GM20000 (cell line): ENCODE data around the gene ADAMTS15.

ENCODE experiments used
- DNase-seq: peaks from one replicate; pipeline ENCODE4 v3.0.0; 2012; ENCODE audit warnings: low spot score
- TF ChIP-seq, protein P1 (sequence below): IDR thresholded peaks from 2 replicates; pipeline ENCODE4 v1.5.1; 2012; ENCODE audit warnings: mild to moderate bottlenecking, control low read depth; ENCODE audit errors: extremely low read depth, missing control alignments

The ADAMTS15 gene

DNA sequence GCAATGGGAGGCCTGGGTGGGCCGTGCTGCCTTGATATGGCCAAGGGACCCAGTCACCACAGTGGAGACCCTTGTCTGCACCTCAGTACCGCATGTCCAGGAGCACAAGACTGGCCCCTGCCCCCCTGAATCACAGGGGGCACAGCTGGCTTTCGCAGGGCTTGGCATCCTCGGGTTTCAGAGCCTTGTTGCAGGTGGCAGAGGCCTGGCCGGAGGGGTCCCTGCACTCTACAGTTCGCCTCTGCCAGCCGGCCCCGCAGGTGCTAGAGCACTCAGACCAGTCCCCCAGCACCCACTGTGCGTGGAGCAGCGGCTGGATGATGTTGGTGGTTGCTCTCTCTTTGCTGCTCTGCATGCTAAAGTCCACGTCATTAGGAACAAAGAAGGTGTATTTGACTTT is 43.0 kb upstream of the ADAMTS15 start:
- TF ChIP-seq, protein P1, sequence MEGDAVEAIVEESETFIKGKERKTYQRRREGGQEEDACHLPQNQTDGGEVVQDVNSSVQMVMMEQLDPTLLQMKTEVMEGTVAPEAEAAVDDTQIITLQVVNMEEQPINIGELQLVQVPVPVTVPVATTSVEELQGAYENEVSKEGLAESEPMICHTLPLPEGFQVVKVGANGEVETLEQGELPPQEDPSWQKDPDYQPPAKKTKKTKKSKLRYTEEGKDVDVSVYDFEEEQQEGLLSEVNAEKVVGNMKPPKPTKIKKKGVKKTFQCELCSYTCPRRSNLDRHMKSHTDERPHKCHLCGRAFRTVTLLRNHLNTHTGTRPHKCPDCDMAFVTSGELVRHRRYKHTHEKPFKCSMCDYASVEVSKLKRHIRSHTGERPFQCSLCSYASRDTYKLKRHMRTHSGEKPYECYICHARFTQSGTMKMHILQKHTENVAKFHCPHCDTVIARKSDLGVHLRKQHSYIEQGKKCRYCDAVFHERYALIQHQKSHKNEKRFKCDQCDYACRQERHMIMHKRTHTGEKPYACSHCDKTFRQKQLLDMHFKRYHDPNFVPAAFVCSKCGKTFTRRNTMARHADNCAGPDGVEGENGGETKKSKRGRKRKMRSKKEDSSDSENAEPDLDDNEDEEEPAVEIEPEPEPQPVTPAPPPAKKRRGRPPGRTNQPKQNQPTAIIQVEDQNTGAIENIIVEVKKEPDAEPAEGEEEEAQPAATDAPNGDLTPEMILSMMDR = no peak
- DNase-seq = no peak

DNA sequence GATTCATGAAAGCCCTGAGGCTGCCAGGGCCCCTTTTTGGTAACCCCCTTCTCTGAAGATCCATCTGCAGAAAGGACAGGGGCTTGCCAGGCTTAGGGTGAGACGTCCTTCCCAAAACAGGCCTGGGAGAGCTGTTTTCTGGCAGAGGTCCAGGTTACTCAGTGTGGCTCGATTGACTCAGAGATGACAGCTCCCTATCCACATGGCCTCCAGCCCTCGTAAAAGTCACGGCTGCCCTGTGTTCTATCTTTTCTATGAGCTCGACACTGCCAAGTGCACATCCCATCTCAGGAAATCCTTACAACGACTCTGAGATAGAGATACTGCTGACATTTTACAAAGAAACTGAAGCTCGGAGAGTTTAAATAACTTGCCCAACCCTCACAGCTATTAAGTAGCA is 40.5 kb upstream of the ADAMTS15 start:
- DNase-seq = no peak
- TF ChIP-seq, protein P1 = no peak

DNA sequence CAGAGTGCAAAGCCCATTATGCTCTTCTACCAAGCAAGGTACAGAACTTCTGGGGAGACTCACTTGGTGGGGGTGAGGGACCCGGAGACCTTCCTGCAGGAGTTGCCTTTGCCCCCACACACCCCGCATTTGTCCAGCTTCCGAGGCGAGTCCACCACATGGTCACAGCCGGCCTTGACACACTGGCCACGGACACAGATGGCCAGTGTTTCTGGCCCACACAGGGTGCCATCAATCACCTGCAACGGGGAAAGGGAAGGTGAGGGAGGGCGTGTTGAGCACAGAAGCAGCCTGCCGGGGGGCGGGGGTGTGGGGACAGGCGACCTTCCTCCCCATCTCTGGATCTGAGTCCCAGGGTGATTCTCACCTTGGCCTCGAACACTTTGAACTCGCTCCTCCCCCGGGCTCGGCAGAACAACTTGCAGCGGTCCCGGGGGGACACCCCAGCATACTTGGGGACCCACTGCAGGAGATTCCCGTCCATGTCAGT is 40.0 kb upstream of the ADAMTS15 start:
- TF ChIP-seq, protein P1 = no peak
- no peak for DNase-seq

DNA sequence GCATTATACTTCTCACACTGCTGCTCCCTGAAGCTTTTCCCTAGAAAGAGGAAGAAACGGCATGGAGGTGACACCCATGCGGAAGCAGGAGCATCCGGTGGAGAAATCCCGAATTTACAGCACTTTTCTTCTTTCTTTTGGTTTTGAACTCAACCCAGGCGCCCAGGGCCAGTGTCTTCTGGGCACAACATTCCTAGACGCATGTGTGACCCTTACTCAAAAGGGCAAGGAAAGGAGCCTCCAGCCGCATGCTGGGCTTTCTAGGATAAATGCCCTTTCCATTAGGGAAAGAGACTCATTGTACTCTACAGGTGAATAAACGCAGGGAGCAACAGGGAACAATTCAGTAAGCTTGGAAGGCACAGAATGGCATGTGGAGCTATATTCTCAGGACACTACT is 39.5 kb upstream of the ADAMTS15 start:
- TF ChIP-seq, protein P1 = no peak
- no peak for DNase-seq

DNA sequence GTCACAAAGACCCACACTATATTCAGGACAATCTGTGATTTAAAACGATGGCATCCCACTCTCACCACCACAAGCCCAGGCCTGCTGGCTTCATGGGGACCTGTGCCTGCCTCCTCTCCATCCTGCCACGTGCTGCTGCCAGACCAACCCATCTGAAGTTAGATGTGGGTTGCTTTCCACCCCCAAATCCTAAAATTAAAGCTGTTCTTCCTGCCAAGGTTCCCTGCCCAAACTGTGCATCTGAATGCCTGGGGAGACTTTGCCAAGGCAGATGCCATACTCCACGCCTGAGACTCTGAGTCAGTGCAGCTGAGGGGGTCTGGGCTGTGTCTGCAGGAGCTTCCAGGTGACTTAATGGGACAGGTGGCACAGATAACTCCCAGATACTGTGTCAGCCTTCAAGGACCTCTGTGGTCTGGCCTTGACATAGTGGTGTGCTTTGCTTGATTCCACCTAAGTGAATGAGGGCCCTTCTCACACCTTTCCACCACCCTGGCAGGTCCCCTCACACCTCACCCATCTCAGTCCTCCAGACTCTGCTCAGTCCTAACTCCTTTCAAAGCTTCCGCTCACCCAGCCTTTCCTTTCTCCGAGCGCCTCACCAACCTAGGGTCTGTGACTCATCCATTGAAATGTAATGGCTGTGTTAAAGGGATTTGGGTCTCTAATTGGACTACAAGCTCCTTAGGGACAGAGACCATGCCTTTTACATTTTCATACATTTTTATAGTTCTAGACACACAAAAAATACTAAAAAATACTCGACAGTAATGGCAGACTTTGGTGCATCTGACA is 38.7 kb upstream of the ADAMTS15 start:
- TF ChIP-seq, protein P1 = no peak
- DNase-seq = no peak

DNA sequence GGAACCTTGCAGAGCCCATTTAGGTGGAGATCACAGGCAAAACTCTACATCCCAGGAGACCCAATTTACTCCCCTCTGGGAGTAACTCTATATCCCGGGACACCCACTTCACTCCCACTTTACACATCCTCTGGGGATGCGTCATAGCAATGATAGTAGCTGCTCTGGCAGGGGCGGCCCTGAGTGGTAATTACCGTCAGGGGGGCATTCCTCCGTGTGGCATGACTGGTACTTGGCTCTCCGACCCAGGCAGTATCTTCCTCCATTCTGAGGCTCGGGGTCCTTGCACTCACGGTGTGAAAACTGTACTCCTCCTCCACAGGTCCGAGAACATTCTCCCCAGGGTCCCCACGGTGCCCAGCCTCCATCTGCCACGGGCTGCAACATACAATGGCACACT is 37.2 kb upstream of the ADAMTS15 start:
- TF ChIP-seq, protein P1 = no peak
- no peak for DNase-seq

DNA sequence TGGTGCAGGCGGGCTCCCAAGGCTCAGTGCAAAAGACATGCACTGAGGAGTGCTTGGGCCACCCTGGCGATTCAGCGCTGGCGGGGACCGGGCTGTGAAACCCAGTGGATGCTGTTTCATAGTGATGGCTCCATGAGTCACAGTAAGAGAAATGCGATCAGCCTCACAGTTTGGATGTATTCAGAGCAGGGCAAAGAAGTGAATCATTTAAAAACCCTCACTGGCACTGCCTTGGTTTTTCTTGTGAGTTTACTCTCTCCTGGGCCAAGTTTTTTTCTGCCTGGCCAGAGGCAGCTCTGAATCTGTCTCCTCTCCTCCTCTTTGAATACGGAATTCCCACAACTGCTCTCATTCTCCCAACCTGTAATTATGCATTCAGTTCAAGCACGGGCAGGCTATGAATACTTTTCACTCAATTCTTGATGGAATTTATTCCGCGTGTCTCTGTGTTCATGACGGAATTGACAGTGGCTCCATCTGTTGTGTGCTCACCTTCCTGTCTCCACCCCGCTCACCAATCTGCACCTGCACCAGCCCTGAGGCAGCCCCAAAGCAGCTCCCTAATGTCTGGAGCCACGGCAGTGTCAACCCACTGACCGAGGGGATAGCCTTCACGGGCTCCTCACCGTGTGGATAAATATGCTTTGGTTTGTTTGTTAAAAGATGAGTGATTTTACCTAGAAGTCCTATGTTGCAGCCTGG is 34.9 kb upstream of the ADAMTS15 start:
- DNase-seq = no peak

More for the DNA sequence above, 34.9 kb upstream of the ADAMTS15 start:
- TF ChIP-seq, protein P1 = no peak
